ENCODE results near the gene WTAP.
"Not testable (repeated sequence)": the region's sequence is repeated elsewhere in the genome, so short reads cannot be mapped to it uniquely, and the experiment has no call there.

The WTAP gene

DNA sequence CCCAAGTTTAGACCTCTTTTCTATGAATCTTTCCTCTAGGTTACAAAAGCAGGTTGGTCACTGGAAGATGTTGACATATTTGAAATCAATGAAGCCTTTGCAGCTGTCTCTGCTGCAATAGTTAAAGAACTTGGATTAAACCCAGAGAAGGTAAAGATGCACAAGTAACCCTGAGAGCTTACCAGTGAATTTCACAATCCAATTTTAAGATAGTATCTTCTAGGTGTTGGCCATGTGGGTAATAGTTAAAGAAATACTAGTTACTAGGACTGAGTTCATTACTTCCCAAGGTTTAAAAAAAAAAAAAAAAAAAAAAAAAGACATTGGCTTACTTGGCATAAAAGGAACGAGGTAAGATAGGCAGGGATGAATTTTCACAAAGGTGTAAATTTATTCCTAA, 50.8 kb downstream of the WTAP start:
- Mint-ChIP-seq H3K36me3 (ENCODE audit: low read depth) (peaks cover 77% of the 10 kb centered on the region), H3K4me1 (ENCODE audit: low read depth) (peaks cover 19% of the 10 kb centered on the region), H3K27ac (no peak overlapping the region), H3K9me3 (no peaks in the 10 kb centered on the region), H3K4me3 (no peak overlapping the region), H3K27me3 (ENCODE audit: low read depth) (no peaks in the 10 kb centered on the region)
- no peak for DNase-seq (ENCODE audit: low spot score)

- H3K4me3 Mint-ChIP-seq = no peak overlapping the region
- no peaks in the 10 kb centered on the region for H3K27me3 Mint-ChIP-seq (ENCODE audit: low read depth)
- H3K4me1 Mint-ChIP-seq (ENCODE audit: low read depth) = peaks cover 20% of the 10 kb centered on the region
- H3K27ac Mint-ChIP-seq = peak overlapping the region; percentile 7
- peaks cover 77% of the 10 kb centered on the region for H3K36me3 Mint-ChIP-seq (ENCODE audit: low read depth)
- no peaks in the 10 kb centered on the region for H3K9me3 Mint-ChIP-seq
- no peak for DNase-seq (ENCODE audit: low spot score)
Measured at GRCh38 chr6:159778542-159779103, 51.3 kb downstream of the WTAP start.

DNA sequence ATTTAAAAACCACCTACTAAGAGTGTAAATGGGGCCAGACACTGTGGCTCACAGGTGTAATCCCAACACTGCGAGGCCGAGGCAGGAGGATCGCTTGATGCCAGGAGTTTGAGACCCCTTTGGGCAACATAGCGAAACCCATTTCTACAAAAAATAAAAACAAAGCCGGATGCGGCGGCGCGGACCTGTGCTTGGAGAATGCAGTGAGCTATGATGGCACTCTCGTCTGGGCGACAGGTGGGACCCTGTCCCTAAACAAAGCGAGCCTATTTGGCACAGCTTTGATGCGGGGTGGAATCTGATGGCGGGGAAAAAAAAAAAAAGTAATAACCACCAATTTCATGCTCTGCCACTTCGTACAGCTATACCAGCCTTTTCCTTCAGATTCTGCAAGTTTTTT, 61.0 kb downstream of the WTAP start:
- Mint-ChIP-seq H3K36me3 (ENCODE audit: low read depth) (peaks cover 72% of the 10 kb centered on the region), H3K4me3 (peak overlapping the region; percentile 96), H3K9me3 (no peaks in the 10 kb centered on the region), H3K27ac (peak overlapping the region; percentile 79), H3K27me3 (ENCODE audit: low read depth) (peaks cover 2% of the 10 kb centered on the region), H3K4me1 (ENCODE audit: low read depth) (peaks cover 49% of the 10 kb centered on the region)
- no peak for DNase-seq (ENCODE audit: low spot score)

DNA sequence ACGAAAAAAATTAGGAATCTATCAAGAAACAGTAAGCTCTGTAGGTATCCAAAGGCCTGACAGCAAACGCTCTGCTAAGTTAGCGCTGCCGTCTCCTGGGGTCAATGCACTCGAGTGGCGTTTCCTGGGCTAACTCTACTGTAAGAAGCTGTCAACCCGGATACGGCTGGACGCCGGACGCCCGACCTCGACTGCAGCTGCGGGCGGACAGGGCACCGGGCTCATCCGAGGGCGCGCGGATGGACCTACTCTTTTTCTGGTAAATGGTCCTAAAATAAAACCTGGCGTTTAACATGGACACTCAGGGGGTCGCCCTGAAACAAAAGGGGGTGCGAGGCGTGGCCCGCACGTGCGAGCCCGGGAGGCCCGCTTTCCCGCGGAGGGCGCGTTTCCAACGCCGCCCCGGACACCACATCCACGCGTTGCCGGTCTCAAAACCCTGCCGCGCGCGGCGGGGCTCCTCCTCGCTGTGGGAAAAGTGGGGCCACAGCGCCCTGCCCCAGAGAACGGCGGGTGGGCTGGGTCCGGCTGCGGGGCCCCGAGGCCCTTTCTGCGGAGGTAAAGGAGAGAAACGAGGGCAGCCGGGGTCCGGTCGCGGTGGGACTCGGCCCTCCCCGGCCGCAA, 61.6 kb downstream of the WTAP start:
- DNase-seq (ENCODE audit: low spot score) = peak; percentile 27

GRCh38 chr6:159789377-159790148, 62.3 kb downstream of the WTAP start, which contains the start of gene TCP1:
Gene TCP1 (minus strand): TSS chr6:159789602. CDS start chr6:159789468, 134 bp downstream.
- H3K4me1 Mint-ChIP-seq (ENCODE audit: low read depth) = peaks cover 48% of the 10 kb centered on the region
- peak within 1 kb of the TSS; percentile 96 for H3K4me3 Mint-ChIP-seq
- H3K9me3 Mint-ChIP-seq = no peaks in the 10 kb centered on the region
- peak; percentile 100 for DNase-seq (ENCODE audit: low spot score)
- H3K36me3 Mint-ChIP-seq (ENCODE audit: low read depth) = peaks cover 72% of the 10 kb centered on the region
- H3K27ac Mint-ChIP-seq = peak within 1 kb of the TSS; percentile 95
- H3K27me3 Mint-ChIP-seq (ENCODE audit: low read depth) = peaks cover 2% of the 10 kb centered on the region

More for the DNA sequence above, 61.6 kb downstream of the WTAP start:
- Mint-ChIP-seq H3K9me3 (no peaks in the 10 kb centered on the region), H3K4me1 (ENCODE audit: low read depth) (peaks cover 48% of the 10 kb centered on the region), H3K36me3 (ENCODE audit: low read depth) (peaks cover 71% of the 10 kb centered on the region), H3K27me3 (ENCODE audit: low read depth) (peaks cover 2% of the 10 kb centered on the region), H3K27ac (peak overlapping the region; percentile 79), H3K4me3 (peak overlapping the region; percentile 96)

- peaks cover 40% of the 10 kb centered on the region for H3K4me1 Mint-ChIP-seq (ENCODE audit: low read depth)
- peaks cover 65% of the 10 kb centered on the region for H3K36me3 Mint-ChIP-seq (ENCODE audit: low read depth)
- H3K27ac Mint-ChIP-seq = peak within 1 kb of the TSS; percentile 95
- peak within 1 kb of the TSS; percentile 96 for H3K4me3 Mint-ChIP-seq
- no peaks in the 10 kb centered on the region for H3K9me3 Mint-ChIP-seq
- DNase-seq (ENCODE audit: low spot score) = peak; percentile 89
- H3K27me3 Mint-ChIP-seq (ENCODE audit: low read depth) = peaks cover 2% of the 10 kb centered on the region
Measured at GRCh38 chr6:159790149-159790955, 63.0 kb downstream of the WTAP start, which contains the start of gene MRPL18. Gene MRPL18 (plus strand): TSS chr6:159790467. CDS start chr6:159790588, 121 bp downstream.

- Mint-ChIP-seq H3K27ac (peak overlapping the region; percentile 95), H3K4me1 (ENCODE audit: low read depth) (peaks cover 36% of the 10 kb centered on the region), H3K36me3 (ENCODE audit: low read depth) (peaks cover 59% of the 10 kb centered on the region), H3K4me3 (peak overlapping the region; percentile 96), H3K9me3 (no peaks in the 10 kb centered on the region), H3K27me3 (ENCODE audit: low read depth) (peaks cover 2% of the 10 kb centered on the region)
- DNase-seq (ENCODE audit: low spot score) = no peak
Measured at GRCh38 chr6:159790956-159791598, 63.8 kb downstream of the WTAP start.

- not testable (repeated sequence) for H3K9me3 Mint-ChIP-seq; H3K27me3 Mint-ChIP-seq (ENCODE audit: low read depth); H3K4me3 Mint-ChIP-seq; DNase-seq (ENCODE audit: low spot score); H3K27ac Mint-ChIP-seq
- H3K36me3 Mint-ChIP-seq (ENCODE audit: low read depth) = peaks cover 58% of the 10 kb centered on the region
- H3K4me1 Mint-ChIP-seq (ENCODE audit: low read depth) = peaks cover 20% of the 10 kb centered on the region
Measured at GRCh38 chr6:159794976-159795375, 67.7 kb downstream of the WTAP start.

DNA sequence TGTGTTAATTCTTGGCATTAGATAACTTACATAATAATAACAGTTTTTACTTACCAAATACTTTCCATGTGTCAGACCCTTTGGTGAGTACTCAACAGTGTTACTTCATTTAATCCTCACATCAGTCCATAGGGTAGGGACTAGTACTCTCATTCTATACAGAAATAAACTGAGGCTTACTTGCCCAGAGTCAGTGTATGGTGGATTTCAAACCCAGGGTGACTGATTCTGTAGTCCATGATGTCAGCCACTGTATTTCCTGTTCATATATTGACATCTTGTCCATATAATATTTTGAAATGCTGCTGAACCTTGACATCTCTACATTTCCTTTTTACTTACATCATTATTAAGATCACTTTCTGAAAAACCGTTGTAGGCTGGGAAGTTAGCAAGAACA, 70.2 kb downstream of the WTAP start:
- Mint-ChIP-seq H3K9me3 (no peaks in the 10 kb centered on the region), H3K27me3 (ENCODE audit: low read depth) (no peaks in the 10 kb centered on the region), H3K27ac (no peak overlapping the region), H3K4me1 (ENCODE audit: low read depth) (peaks cover 5% of the 10 kb centered on the region), H3K36me3 (ENCODE audit: low read depth) (peaks cover 47% of the 10 kb centered on the region), H3K4me3 (no peak overlapping the region)
- DNase-seq (ENCODE audit: low spot score) = no peak

DNA sequence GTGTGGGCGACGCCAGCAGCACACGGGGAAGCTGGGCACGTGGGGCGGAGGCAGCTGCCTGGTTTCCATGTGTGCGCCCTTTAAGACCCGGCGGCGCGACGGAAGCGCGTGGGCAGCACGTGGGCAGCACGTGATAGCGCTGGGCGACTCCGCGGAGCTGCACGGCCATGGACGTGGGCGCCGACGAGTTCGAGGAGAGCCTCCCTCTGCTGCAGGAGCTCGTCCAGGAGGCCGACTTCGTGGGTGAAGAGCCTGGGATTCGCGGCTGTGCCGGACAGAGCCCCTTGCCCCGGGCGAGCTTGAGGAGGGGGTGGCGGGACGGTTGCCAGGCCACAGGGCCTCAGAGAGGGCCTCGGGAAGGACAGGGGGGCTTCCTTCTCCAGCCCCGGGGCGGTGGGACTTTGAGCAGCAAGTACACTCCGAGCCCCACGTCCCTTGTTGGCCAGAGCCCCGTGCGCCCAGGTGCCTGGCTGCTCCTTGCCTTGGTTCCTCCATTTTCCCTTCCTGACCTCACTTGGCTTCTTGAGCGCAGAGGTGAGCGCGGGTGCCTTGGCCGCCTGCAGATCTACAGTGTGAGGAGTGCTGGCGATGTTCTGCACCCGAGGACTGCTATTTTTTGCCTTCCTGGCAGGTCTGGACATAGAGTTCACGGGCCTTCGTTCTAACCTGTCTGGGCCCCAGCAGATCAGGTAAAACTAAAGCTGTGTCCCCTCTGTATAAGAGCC, 73.0 kb downstream of the WTAP start, which contains the start of gene PNLDC1:
TSS of gene PNLDC1 (plus strand) at position 136 of the 725 bp plus-strand sequence. CDS start at position 168, 32 bp downstream.
- H3K27me3 Mint-ChIP-seq (ENCODE audit: low read depth) = no peaks in the 10 kb centered on the region
- peaks cover 34% of the 10 kb centered on the region for H3K36me3 Mint-ChIP-seq (ENCODE audit: low read depth)
- H3K4me3 Mint-ChIP-seq = no peak within 1 kb of the TSS
- no peaks in the 10 kb centered on the region for H3K9me3 Mint-ChIP-seq
- no peak for DNase-seq (ENCODE audit: low spot score)
- no peak within 1 kb of the TSS for H3K27ac Mint-ChIP-seq
- H3K4me1 Mint-ChIP-seq (ENCODE audit: low read depth) = no peaks in the 10 kb centered on the region

DNA sequence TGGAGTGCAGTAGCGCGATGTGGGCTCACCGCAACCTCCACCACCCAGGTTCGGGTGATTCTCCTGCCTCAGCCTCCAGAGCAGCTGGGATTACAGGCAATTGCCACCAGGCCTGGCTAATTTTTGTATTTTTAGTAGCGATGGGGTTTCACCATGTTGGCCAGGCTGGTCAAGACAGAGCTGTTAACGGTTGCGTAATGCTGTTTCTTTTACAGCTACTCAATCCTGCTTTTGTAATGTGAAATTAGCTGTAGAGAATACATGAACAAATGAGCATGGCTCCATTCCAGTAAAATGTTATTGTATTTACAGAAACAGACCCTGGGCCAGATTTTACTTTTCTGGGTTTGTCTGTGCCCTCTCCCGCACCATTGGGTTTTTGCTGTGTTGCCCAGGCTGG, 74.6 kb downstream of the WTAP start:
- no peaks in the 10 kb centered on the region for H3K4me1 Mint-ChIP-seq (ENCODE audit: low read depth)
- no peak for DNase-seq (ENCODE audit: low spot score)
- H3K27me3 Mint-ChIP-seq (ENCODE audit: low read depth) = no peaks in the 10 kb centered on the region
- H3K27ac Mint-ChIP-seq = no peak overlapping the region
- peaks cover 26% of the 10 kb centered on the region for H3K36me3 Mint-ChIP-seq (ENCODE audit: low read depth)
- no peaks in the 10 kb centered on the region for H3K9me3 Mint-ChIP-seq
- H3K4me3 Mint-ChIP-seq = no peak overlapping the region

GRCh38 chr6:159804504-159804903, 77.2 kb downstream of the WTAP start:
- Mint-ChIP-seq H3K27ac (no peak overlapping the region), H3K36me3 (ENCODE audit: low read depth) (peaks cover 7% of the 10 kb centered on the region), H3K4me1 (ENCODE audit: low read depth) (no peaks in the 10 kb centered on the region), H3K9me3 (no peaks in the 10 kb centered on the region), H3K27me3 (ENCODE audit: low read depth) (no peaks in the 10 kb centered on the region), H3K4me3 (no peak overlapping the region)
- DNase-seq (ENCODE audit: low spot score) = no peak

Data from T-helper 2 cell treated with Interferon-gamma antibody and Interleukin-4, amounts not matched to agents 5 μg/mL and 100 μg/mL, for 36 hours (primary cell).